ENCODE results near the gene COL23A1.
A peak's percentile ranks its signal among the peaks of the same experiment; 100 is the strongest.

COL23A1 gene

GRCh38 chr5:178213003-178213461 lies 377.2 kb downstream of the COL23A1 start:
- DNase-seq = no peak

- DNase-seq = no peak
These were observed 377.8 kb downstream of the COL23A1 start for GRCh38 chr5:178212241-178213002.

- DNase-seq = no peak
These were observed 378.8 kb downstream of the COL23A1 start for GRCh38 chr5:178211095-178212048.

- DNase-seq = no peak
These were observed 379.5 kb downstream of the COL23A1 start for GRCh38 chr5:178210686-178211085.

- no peak for DNase-seq
These were observed 380.1 kb downstream of the COL23A1 start for GRCh38 chr5:178210073-178210535.

GRCh38 chr5:178209334-178210072 lies 380.7 kb downstream of the COL23A1 start:
- no peak for DNase-seq

- DNase-seq = no peak
These were observed 381.5 kb downstream of the COL23A1 start for GRCh38 chr5:178208540-178209227.

- DNase-seq = no peak
These were observed 382.3 kb downstream of the COL23A1 start for GRCh38 chr5:178207917-178208280.

GRCh38 chr5:178207183-178207916 lies 382.8 kb downstream of the COL23A1 start:
- no peak for DNase-seq

GRCh38 chr5:178206166-178207101 lies 383.8 kb downstream of the COL23A1 start:
- DNase-seq = no peak

GRCh38 chr5:178205749-178206047 lies 384.5 kb downstream of the COL23A1 start:
- DNase-seq = no peak

- DNase-seq = peak; percentile 66
These were observed 385.1 kb downstream of the COL23A1 start for GRCh38 chr5:178204935-178205748.

GRCh38 chr5:178204182-178204934 lies 385.8 kb downstream of the COL23A1 start, which contains the start of gene HNRNPAB:
Gene HNRNPAB (plus strand): TSS chr5:178204533. CDS start chr5:178204838, 305 bp downstream.
- peak; percentile 95 for DNase-seq

GRCh38 chr5:178203670-178204181 lies 386.5 kb downstream of the COL23A1 start:
- no peak for DNase-seq

- DNase-seq = no peak
These were observed 387.7 kb downstream of the COL23A1 start for GRCh38 chr5:178202541-178202940.

GRCh38 chr5:178201927-178202235 lies 388.3 kb downstream of the COL23A1 start:
- no peak for DNase-seq

GRCh38 chr5:178201221-178201926 lies 388.8 kb downstream of the COL23A1 start:
- DNase-seq = no peak
